Measurements from ENCODE around the gene PLSCR1. TPM values are rescaled to one million over a fixed set of nuclear protein-coding genes. Genes with fewer than 3 reads are reported as not detected.

PLSCR1 gene
- total RNA-seq, 1 experiment from 2014 or later = 48.9 TPM

- no peak overlapping the region for H3K27ac ChIP-seq (ENCODE audit: insufficient read length, low read depth, low read length)
- no peaks in the 10 kb centered on the region for H3K9me3 ChIP-seq (ENCODE audit: control insufficient read depth, low read depth, low read length)
- no peak overlapping the region for H2AK5ac ChIP-seq (ENCODE audit: insufficient read length, low read length)
- no peaks in the 10 kb centered on the region for H4K20me1 ChIP-seq (ENCODE audit: control insufficient read depth, insufficient read depth, insufficient read length)
- H4K5ac ChIP-seq (ENCODE audit: insufficient read length, low read depth, low read length) = no peak overlapping the region
- H3K27ac Mint-ChIP-seq = no peak overlapping the region
- H3T11ph ChIP-seq (ENCODE audit: low read length) = no peak overlapping the region
- H3K4me2 ChIP-seq (ENCODE audit: insufficient read depth, insufficient read length, low read length) = no peak overlapping the region
- no peaks in the 10 kb centered on the region for H3K4me1 ChIP-seq (ENCODE audit: insufficient read depth, low read length)
- H3K4me1 Mint-ChIP-seq = no peaks in the 10 kb centered on the region
- no peaks in the 10 kb centered on the region for H3K79me2 ChIP-seq (ENCODE audit: insufficient read depth, low read length)
- no peak overlapping the region for H2BK15ac ChIP-seq (ENCODE audit: low read depth, low read length)
- H2AFZ ChIP-seq (ENCODE audit: low read length) = no peak overlapping the region
- no peak overlapping the region for H3K4me3 Mint-ChIP-seq
- WGBS (ENCODE audit: extremely low coverage, insufficient read length, low lambda C conversion rate) = no CpG with 5 or more reads among the region's 1 CpG
- DNase-seq = no peak
- no peaks in the 10 kb centered on the region for H3K79me1 ChIP-seq (ENCODE audit: insufficient read depth, low read depth, low read length, poor library complexity, severe bottlenecking)
- no peaks in the 10 kb centered on the region for H3K27me3 ChIP-seq (ENCODE audit: insufficient read depth, low read length)
- H4K91ac ChIP-seq (ENCODE audit: insufficient read length, low read depth, low read length) = no peak overlapping the region
- no peak overlapping the region for H3K9ac ChIP-seq (ENCODE audit: extremely low read depth, insufficient read length, low read length)
- no peak overlapping the region for H3K14ac ChIP-seq (ENCODE audit: insufficient read depth, low read length)
- no peak overlapping the region for H2BK12ac ChIP-seq (ENCODE audit: insufficient read length, low read depth, low read length)
- no peaks in the 10 kb centered on the region for H3K23me2 ChIP-seq (ENCODE audit: insufficient read length, low read depth, low read length, poor library complexity, severe bottlenecking)
- peaks cover 2% of the 10 kb centered on the region; the same call in 1 of the 2 replicates for H3K27me3 Mint-ChIP-seq (ENCODE audit: low read depth)
- H3K56ac ChIP-seq (ENCODE audit: insufficient read length, low read depth, low read length) = no peak overlapping the region
- H3K23ac ChIP-seq (ENCODE audit: insufficient read length, low read depth, low read length) = no peak overlapping the region
- H3K9me3 Mint-ChIP-seq = peaks cover 7 to 9% of the 10 kb centered on the region in 2 experiments; a peak in 4 of 5 replicates
- peaks cover 2 to 17% (median 16%) of the 10 kb centered on the region in 3 experiments; a peak in 6 of 7 replicates for H3K36me3 Mint-ChIP-seq (ENCODE audit: insufficient read depth in 1 of 3, low read depth in 3 of 3)
- no peak overlapping the region for H2BK5ac ChIP-seq (ENCODE audit: insufficient read length, low read length)
- no peak overlapping the region for H2BK120ac ChIP-seq (ENCODE audit: low read depth, low read length, poor library complexity, severe bottlenecking)
- H3K4ac ChIP-seq (ENCODE audit: low read depth, low read length) = no peak overlapping the region
- H4K8ac ChIP-seq (replicated peaks; ENCODE audit: insufficient read length, low read depth, low read length) = no peak overlapping the region
- H2BK20ac ChIP-seq (ENCODE audit: low read depth, low read length, poor library complexity, severe bottlenecking) = no peak overlapping the region
- TF ChIP-seq, protein P1, sequence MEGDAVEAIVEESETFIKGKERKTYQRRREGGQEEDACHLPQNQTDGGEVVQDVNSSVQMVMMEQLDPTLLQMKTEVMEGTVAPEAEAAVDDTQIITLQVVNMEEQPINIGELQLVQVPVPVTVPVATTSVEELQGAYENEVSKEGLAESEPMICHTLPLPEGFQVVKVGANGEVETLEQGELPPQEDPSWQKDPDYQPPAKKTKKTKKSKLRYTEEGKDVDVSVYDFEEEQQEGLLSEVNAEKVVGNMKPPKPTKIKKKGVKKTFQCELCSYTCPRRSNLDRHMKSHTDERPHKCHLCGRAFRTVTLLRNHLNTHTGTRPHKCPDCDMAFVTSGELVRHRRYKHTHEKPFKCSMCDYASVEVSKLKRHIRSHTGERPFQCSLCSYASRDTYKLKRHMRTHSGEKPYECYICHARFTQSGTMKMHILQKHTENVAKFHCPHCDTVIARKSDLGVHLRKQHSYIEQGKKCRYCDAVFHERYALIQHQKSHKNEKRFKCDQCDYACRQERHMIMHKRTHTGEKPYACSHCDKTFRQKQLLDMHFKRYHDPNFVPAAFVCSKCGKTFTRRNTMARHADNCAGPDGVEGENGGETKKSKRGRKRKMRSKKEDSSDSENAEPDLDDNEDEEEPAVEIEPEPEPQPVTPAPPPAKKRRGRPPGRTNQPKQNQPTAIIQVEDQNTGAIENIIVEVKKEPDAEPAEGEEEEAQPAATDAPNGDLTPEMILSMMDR (conservative IDR thresholded peaks at IDR 0.05) = no peak
- H3K18ac ChIP-seq (ENCODE audit: insufficient read length, low read depth, low read length) = no peak overlapping the region
Observed at GRCh38 chr3:146561879-146562278, 17.5 kb upstream of the PLSCR1 start.

All from H9 (cell line).